ENCODE data around the gene CNTNAP5. TPM values are rescaled to one million over a fixed set of nuclear protein-coding genes. Genes with fewer than 3 reads are reported as not detected.

CNTNAP5 gene
- total and polyA plus RNA-seq, 9 of the 15 experiments (the other 6 are each of a cell fraction or from before 2014, with no cell fraction given) = not detected

GRCh38 chr2:124834331-124834730 lies 809.2 kb downstream of the CNTNAP5 start:
- no peaks in the 10 kb centered on the region for H3K4me1 ChIP-seq (replicated peaks in 1 of 2; ENCODE audit: control insufficient read depth in 2 of 2, insufficient read depth in 2 of 2, low read length in 2 of 2)
- TF ChIP-seq KLF13 (tag; IDR thresholded peaks at IDR 0.05; ENCODE audit: borderline replicate concordance, low read depth) (no peak), ZFP30 (CRISPR knock-in tag; IDR thresholded peaks at IDR 0.05; ENCODE audit: borderline replicate concordance) (no peak), USF2 (CRISPR knock-in tag; IDR thresholded peaks at IDR 0.05) (no peak), CREBBP (IDR thresholded peaks at IDR 0.05; ENCODE audit: low read depth, low read length) (no peak), HNRNPLL (IDR thresholded peaks at IDR 0.05; ENCODE audit: low read depth, low read length, poor library complexity, severe bottlenecking) (no peak), TOE1 (IDR thresholded peaks at IDR 0.05; ENCODE audit: borderline replicate concordance) (no peak), TOE1 (CRISPR knock-in tag; IDR thresholded peaks at IDR 0.05; ENCODE audit: borderline replicate concordance, low read depth) (no peak), ZNF561 (CRISPR knock-in tag; conservative IDR thresholded peaks at IDR 0.05) (no peak), STAT5A (IDR thresholded peaks at IDR 0.05; ENCODE audit: borderline replicate concordance, low read length) (no peak), ATF1 (CRISPR knock-in tag; IDR thresholded peaks at IDR 0.05) (no peak), ATF1 (tag; IDR thresholded peaks at IDR 0.05) (no peak), HNRNPUL1 (IDR thresholded peaks at IDR 0.05; ENCODE audit: low read length) (no peak), ASH1L (IDR thresholded peaks at IDR 0.05; ENCODE audit: borderline replicate concordance, low read depth, partially characterized antibody) (no peak), ZNF780A (CRISPR knock-in tag; IDR thresholded peaks at IDR 0.05) (no peak), MTA2 (IDR thresholded peaks at IDR 0.05; ENCODE audit: low read depth) (no peak)
- no TSS peak for BruUV-seq (replicated peaks)
- no peak for FAIRE-seq
- H3K4me2 ChIP-seq (ENCODE audit: insufficient read depth, low read length) = no peak overlapping the region
- H3K4me3 ChIP-seq = no peak overlapping the region
- H3K36me3 ChIP-seq (ENCODE audit: control insufficient read depth, insufficient read depth, low read length) = no peaks in the 10 kb centered on the region
- no peaks in the 10 kb centered on the region for H4K20me1 ChIP-seq (replicated peaks; ENCODE audit: control insufficient read depth, insufficient read depth, low read length)
- 0% methylated on average over 1 of the region's 1 CpG for WGBS (ENCODE audit: insufficient coverage, low coverage, missing lambda C conversion rate)
- H2AFZ ChIP-seq (ENCODE audit: low read depth, low read length) = no peak overlapping the region
- DNase-seq (ENCODE audit: extremely low read depth in 1 of 4, low spot score in 3 of 4) = no peak
- H3K9me3 ChIP-seq (replicated peaks; ENCODE audit: control insufficient read depth, insufficient read depth, low read depth, low read length) = no peaks in the 10 kb centered on the region
- H3K27ac ChIP-seq (ENCODE audit: extremely low read depth, low read depth, low read length) = no peak overlapping the region
- intact Hi-C loops (cut with micrococcal nuclease) = no loop called here
- no peaks in the 10 kb centered on the region for H3K79me2 ChIP-seq (ENCODE audit: control insufficient read depth, insufficient read depth, low read length)
- in situ Hi-C loops (cut with MboI) = no loop called here
- H3K27me3 ChIP-seq (ENCODE audit: control insufficient read depth in 2 of 2, insufficient read depth in 2 of 2, low read length in 2 of 2) = no peaks in the 10 kb centered on the region
- ATAC-seq = no peak
- CTCF ChIA-PET (ENCODE audit: low intra/inter-chr PET ratio) = no interaction called here
- H3K9ac ChIP-seq (ENCODE audit: insufficient read depth in 1 of 2, low read depth in 2 of 2, low read length in 2 of 2) = no peak overlapping the region
- no peaks in the 10 kb centered on the region for H3K9me1 ChIP-seq (ENCODE audit: control insufficient read depth, insufficient read depth, low read length)
- POLR2A ChIA-PET = no interaction called here

Data from K562 (cell line).